NCI-H524 treated with DMSO at 0.1 percent for 48 hours (cell line): ENCODE results near the gene ATP7B.
"Not testable (repeated sequence)": the region's sequence is repeated elsewhere in the genome, so short reads cannot be mapped to it uniquely, and the experiment has no call there.

ENCODE experiments used
- DNase-seq: peaks from one replicate; lab custom pipeline; 2025; lab: John Stamatoyannopoulos, UW

The ATP7B gene

DNA sequence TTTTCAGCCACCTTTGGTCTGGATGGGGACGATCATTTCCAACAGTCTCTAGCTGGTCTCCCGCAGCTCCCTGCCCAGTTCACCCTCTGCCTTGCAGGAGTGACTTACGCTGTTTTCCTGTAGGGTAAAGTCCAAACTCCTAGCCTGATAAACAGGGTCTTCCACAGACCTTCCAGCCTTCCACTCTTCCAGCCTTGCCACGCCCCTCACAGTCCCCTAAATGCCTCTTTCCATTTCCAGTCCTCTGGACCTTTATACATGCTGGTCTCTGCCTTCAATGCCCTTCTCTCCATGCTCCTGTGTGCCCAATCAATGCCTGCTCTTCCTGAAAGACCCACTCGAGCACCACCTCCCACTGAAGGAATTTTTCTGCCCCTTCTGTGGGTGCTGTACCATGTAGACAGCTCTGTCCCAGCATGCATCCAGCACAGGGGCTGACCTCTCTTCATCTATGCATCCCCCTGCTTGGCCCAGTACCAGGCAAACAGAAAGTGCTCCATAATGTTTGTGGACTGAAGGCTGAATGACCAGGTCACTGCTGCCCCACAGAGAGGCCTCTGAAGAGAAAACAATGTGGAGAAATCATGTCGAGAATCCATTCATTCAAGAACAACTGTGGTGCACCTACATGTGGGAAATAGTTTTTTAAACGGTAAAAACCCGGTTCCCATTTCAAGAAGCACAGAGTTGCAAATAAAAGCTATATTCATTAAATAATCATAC is 4.6 kb downstream of the ATP7B start:
- DNase-seq = no peak

DNA sequence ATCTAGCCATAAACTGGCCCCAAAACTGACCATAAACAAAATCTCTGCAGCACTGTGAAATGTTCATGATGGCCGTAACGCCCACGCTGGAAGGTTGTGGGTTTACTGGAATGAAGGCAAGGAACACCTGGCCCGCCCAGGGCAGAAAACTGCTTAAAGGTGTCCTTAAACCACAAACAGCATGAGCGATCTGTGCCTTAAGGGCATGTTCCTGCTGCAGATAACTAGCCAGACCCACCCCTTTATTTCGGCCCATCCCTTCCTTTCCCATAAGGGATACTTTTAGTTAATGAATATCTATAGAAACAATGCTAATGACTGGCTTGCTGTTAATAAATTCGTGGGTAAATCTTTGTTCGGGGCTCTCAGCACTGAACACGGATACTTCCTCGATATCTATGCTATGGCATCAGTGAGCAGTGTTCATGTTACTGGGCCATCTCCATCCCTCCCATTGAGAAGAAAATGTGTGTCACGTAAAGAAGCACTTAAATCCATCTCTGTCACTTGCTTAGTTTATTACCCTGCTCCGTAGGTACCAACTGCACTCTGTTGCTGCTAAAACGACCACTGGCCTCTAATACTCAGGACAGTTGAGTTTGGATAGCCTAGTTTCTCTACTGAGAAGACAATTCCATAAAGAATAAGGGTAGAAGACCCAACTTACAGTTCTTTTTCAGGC is 5.3 kb downstream of the ATP7B start:
- no peak for DNase-seq

DNA sequence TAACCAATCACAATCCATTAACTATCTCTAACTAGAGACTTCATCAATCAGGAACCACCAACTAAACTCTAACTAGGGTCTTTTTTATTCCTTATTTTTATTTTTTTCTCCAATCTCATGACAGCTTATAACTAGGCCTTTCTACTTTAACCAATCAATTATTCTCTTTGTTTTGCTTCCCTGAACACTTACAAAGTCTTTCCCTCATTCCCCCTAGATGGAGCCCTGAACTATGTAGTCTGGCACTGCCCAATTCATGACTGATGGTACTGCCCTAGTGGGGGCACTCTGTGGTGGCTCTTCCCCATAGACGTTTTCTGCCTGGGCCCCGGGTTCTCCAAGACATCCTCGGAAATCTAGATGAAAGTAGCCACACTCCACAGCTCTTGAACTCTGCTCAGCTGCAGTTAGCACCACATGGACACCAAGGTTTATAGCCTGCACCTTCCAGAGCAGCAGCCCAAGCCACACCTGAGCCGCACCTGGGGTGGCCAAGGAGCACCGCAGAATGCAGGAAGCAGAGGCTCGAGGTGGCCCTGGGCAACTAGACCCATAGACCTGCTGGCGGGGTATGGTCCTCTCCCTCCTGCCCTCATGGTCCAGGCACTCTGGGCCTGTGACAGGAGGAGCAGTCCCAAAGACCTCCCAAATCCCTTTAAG is 6.6 kb downstream of the ATP7B start:
- DNase-seq = no peak

DNA sequence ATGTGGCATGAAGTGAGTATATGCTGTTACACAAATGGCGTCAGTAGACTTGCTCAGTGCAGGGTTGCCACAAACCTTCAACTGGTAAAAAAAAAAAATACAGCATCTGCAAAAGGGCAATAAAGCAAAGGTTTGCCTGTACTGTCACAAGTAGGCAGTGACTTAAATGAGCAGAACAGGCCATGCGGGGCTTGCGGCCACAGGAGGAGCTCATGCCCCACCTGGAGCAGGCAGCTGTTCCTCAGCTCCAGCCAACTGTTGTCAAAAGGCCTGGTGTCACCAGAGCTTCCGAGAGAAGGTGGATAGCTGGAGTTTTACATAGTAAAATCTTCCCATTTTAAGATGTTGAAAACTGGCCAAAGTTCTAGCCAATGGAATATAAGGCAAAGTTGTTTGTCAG is 7.7 kb downstream of the ATP7B start:
- peak; percentile 48 for DNase-seq

DNA sequence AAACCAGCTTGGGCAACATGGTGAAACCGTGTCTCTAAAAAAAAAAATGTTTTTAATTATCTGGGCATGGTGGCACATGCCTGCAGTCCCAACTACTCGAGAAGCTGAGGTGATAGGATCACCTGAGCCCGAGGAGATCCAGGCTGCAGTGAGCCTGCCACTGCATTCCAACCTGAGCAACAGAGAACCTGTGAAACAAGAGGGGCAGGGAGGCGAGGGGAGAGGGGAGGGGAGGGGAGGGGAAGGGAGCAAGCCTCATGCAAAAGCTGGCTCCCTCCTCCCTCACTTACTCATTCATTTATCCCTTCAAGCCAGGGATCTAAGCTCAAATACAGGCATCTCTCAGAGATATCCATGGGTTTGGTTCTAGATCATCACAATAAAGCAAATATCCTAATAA is 8.9 kb downstream of the ATP7B start:
- DNase-seq = no peak

DNA sequence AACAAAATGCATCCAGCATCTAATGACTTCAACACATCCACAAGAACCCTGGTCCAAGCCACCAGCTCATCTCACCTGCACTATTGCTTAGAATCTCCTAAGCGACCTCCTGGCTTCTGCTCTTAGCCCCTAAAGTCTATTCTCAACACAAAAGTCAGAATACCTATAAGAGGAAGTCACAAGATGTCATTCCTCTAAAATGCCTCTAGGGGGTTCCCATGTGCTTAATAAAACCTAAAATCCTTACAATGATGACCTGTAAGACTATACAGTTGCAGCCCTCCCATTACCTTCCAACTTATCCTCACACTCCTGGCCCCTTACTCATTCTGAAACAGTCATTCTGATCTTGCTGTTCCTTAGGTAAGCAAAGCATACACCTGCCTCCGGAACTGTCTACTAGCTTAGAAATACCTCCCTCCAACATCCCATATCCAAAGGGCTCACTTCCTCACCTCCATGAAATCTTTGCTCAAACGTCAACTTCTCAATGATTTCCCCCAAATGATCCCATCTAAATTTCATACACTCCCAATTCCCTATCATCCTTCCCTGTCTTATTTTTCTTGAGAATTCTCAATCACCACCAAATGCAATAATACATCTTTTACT is 10.0 kb downstream of the ATP7B start:
- no peak for DNase-seq

DNA sequence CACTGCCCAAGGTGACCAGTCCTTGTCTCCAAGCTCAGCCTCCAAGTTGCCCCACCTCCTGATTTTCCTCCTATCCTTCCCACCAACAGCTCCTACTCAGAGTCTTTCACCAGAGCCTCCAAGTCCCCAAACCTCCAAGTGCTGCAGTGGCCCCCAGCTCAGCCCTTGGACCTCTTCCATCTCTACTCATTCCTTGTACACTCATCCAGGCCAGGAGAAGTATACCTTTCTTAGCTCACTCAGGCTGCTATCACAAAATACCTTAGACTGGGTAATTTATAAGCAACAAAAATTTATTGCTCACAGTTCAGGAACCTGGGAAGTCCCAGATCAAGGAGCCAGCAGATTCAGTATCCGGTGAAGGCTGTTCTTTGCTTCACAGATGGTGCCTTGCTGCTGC is 11.3 kb downstream of the ATP7B start:
- DNase-seq = no peak

DNA sequence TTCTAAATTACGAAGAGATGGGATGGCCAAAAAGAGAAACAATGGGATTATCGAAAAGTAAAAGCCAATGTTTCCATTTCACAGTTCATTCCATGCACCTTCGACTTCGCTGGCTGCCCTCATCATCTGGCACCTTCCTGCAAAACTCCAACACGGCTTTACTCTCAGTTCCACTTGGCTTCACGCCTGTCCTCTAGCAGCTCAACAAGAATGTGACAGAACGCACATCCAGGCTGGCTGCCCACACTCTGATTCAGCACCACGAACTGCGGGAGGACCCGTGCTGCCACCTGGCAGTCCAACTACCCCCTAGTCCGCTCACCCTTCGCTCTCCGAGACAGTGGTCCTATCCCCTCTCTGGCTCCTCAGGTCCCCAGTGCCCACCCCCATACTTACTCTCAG is 11.7 kb downstream of the ATP7B start:
- peak; percentile 24 for DNase-seq

DNA sequence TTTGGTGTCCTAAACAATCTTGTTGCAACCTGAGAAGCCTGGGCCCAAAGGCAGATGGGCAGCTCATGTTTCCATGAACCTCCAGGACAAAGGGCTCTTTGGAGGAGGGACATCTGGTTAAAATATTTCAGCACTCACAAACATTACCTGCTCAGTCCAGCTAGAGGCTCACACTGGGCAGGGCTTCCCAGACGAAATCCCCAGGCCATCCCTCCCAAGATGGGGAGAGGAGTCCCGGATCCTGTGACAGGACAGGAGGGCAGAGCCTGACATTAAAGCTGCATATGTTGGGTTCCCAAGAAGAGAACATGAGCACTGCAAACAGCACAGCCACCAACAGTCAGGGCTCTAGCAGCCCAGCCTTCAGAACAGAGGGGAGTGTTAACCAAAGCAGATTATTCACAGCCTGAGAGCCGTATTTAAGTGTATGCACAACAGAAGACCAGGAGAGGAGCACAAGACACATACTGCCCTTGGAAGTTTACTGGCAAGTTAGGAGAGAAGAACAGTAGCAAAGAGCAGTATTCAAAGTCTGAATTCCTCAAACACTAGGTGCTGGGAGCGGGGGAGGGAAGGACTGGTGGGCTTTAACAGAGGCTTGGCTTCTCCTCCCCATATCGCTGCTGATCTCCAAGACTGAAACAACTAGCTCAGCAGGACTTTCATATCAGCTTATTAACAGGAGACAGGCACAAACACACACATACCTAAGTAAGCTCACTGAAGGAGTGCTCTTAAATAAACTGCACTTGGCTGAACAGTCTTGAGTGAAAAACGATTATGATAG is 12.3 kb downstream of the ATP7B start:
- DNase-seq = peak; percentile 24

DNA sequence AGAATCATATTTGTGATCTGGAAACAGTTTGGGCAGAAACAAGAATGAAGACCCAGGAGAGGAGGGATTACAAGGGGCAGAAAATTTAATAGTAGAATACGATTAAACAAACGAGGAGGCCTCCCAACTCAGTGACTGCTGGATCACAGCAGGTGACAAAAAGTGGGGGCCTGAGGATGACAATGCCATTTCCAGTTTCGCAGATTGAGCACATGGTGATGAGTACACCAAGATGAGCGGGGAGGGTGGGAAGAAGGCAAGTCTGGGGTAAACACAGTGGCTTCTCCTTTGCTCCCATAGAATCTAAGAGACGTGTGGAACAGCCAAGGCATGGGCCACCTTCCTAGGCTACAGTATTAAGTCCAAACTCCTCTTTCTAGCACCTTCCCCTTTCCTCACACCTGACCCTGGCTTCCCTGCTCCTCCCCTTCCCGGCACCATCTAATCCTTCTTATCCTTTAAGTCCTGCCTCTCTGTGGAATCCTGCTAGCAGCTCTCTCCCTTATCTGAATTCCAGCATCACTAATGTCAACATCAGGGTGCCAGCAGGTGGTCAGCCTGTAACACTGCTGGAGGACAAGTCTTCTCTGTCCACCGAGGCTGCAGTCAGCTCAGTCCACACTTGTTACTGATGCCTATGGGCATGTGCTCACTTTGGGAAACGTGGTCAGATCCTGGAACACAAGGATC is 13.5 kb downstream of the ATP7B start:
- peak; percentile 37 for DNase-seq

DNA sequence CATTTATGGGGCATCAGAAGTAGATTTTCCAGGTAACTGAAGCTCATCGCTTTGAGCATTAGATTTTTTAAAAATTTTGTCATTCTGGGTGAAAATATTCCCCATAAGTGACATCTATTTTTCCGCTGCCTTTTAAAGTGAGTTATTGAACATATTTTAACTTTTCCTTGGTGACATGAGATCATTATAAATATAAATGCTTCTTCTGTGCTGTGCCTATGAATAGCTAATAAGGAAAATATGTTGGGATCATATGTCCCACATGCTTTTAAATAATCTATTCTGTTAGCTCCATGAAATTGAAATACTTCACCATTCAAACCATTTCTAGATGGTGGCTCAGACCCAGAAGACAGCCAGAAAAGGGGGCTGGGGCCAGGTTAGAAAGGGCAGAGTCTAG is 14.1 kb downstream of the ATP7B start:
- no peak for DNase-seq

DNA sequence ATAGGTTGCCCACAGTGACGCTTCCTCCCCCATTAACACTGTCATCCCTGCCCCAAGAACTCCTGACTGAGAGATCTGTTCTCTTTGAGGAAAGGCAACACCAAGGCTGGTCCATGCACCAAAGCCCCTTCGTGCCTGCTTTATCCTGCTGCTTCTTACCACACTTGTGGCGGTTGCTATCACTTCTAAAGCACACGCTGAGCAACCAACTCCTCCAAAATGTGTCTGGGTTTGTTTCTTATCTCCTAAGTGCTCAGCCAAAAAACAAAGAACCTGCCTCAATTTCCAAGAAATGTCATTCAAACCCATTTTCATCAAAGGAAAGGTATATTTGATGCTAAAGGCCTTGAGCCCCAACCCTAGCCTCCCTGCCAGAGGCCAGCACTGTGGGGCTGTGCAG is 14.6 kb downstream of the ATP7B start:
- DNase-seq = no peak

DNA sequence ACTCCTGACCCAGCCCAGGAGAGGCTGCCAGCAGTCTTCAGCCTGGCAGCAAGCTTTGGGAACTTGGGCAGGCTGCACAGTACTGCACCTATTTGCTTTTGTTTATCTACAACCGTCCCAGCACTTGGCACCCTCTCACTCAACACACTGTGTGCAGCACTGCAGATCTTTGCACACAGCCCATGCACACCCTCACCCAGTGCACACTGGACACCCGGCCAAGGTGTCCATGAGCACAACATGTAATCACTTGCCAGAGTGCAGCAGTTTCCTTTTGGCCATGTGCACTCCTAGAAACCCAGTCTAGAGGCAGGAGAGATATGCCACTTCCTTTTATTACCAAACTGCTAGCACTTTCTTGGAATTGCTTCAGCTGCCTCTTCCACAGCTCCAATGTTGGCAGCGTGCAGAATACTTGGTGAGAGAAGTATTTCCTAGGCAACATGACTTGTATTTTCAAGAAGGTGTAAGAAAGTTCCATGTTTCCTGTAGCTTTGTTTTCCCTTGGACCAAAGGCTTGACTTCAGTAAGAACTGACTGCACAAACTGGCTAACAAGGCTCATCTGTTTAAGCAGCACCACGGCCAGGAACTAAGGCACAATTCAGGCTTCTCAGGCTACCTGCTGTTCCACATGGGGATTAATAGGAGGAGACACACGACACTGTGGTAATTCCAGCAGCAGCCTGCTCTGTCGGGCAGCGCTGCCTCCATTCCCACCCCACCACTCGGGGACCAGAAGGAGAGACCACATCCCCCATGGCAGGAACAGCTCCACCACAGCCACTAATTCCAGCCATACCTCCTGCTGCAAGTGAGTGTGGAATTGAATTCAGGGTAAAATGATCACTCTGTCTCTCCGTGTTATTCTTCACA is 15.3 kb downstream of the ATP7B start:
- peak; percentile 13 for DNase-seq

DNA sequence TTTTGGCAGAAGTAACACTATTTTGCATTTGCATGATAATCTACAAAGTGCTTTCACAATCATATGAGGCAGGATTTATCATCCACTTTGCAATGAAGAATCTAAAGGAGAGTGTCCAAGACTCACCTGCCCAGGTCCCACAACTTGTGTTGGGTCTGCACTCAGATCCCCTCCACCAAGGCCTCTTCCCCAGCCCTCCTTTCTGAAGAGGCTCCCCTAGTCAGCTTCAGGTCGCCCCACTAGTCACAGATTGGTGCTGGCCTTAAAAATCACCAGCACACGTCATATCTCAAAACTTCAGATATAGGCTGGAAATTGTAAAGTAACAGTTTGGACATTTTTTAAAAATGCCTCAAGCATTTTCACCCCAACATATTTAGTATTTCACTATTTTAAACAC is 17.5 kb downstream of the ATP7B start:
- no peak for DNase-seq

DNA sequence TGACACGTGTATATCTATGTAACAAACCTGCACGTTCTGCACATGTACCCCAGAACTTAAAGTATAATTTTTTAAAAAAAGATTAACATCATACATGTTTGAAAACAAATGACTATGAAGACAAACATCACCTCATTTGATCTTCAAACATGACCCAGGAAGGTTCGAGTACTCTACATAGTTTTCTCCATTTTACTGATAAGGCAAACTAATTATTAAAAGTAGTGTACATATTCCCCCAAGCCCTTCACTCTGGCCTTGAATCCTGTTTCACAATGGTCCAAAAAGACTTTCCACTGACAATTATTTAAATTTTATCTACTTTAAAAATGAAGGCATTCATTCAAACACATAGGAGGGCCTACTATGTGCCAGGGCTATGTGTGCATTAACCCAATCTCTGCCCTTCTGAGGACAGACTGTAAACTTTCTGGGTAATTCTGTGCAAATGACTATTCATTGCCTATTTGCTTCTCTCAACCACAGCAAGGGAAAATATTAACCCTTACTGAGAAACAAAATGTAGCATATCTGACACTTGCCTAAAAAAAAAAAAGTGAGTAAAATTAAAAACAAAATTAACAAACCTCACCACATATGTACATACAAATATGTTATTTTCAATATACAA is 22.1 kb downstream of the ATP7B start:
- DNase-seq = no peak

DNA sequence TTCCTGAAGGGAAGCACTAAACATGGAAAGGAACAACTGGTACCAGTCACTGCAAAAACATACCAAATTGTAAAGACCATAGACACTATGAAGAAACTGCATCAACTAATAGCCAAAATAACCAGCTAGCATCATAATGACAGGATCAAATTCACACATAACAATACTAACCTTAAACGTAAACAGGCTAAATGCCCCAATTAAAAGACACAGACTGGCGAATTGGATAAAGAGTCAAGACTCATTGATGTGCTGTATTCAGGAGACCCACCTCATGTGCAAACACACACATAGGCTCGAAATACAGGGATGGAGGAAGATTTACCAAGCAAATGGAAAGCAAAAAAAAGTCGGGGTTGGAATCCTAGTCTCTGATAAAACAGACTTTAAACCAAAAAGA is 26.3 kb downstream of the ATP7B start:
- DNase-seq = not testable (repeated sequence)

DNA sequence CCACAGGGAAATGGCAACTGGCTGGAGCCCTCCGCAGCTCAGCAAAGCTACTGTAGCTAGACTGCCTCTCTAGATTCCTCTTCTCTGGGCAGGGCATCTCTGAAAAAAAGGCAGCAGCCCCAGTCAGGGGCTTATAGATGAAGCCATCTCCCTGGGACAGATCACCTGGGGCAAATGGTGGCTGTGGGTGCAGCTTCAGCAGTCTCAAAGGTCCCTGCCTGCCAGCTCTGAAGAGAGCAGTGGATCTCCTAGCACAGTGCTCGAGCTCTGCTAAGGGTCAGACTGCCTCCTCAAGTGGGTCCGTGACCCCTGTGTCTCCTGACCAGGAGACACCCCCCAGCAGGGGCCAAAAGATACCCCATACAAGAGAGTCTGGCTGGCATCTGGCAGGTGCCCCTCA is 28.0 kb downstream of the ATP7B start:
- not testable (repeated sequence) for DNase-seq

DNA sequence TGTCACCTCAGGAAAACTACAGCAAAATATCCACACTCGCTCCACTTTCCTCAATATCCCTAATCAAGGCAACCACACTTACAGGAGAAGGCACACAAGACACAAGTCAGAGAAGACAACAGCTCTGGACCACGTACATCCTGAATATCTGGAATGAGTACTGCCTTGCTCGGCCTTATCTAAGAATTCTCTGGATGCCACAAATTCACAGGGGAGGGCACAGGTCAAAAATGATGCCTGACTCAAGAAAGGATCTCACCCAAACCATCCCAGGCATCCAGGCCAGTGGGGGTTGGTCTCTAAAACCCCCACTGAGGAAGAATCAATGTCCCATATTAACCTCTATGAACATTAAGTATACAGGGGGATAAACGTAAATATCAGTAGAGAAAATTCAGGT is 29.9 kb downstream of the ATP7B start:
- DNase-seq = no peak

DNA sequence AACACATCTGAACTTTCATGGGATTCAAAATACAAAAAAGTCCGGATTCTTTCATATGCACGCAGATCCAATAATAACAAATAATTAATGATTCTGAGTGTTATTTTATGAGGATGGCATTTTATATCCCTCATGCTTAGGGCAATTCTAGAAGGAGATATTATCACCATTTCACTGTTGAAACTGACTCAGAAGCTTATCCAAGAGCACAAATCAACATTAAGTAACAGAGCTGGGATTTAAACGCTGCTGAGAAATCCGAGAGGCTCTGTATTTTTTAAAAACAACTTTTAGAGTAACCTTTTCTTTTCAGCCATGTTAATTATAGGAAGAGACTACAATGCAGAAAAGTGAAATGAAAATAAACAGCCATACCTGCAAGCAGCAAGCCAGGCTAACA is 30.3 kb downstream of the ATP7B start:
- no peak for DNase-seq
